H9 (cell line): Measurements from ENCODE around the gene DCTPP1. TPM values are rescaled to one million over a fixed set of nuclear protein-coding genes. Genes with fewer than 3 reads are reported as not detected.

Experiments used
- DNase-seq: peaks from one replicate; pipeline ENCODE4 v3.0.0-alpha.2; 2017
- H2AFZ ChIP-seq: one replicate; pipeline ENCODE4 v1.6.1; 2013; ENCODE audit warnings: mild to moderate bottlenecking, low read length, control low read depth, moderate library complexity
- H2AK5ac ChIP-seq: 2 replicates; pipeline ENCODE4 v1.6.1; 2013; ENCODE audit warnings: low read length, control low read depth, mixed read lengths; ENCODE audit not compliant: insufficient read length
- H2BK120ac ChIP-seq: one replicate; pipeline ENCODE4 v1.6.1; 2013; ENCODE audit warnings: low read depth, mild to moderate bottlenecking, low read length, control low read depth, inconsistent platforms; ENCODE audit not compliant: poor library complexity, severe bottlenecking
- H2BK12ac ChIP-seq: 2 replicates; pipeline ENCODE4 v1.6.1; 2013; ENCODE audit warnings: low read length, control low read depth, mixed read lengths, low read depth; ENCODE audit not compliant: insufficient read length
- H2BK15ac ChIP-seq: 2 replicates; pipeline ENCODE4 v1.6.1; 2013; ENCODE audit warnings: low read depth, low read length, control low read depth
- H2BK20ac ChIP-seq: one replicate; pipeline ENCODE4 v1.6.1; 2013; ENCODE audit warnings: low read depth, mild to moderate bottlenecking, low read length, control low read depth, inconsistent platforms; ENCODE audit not compliant: poor library complexity, severe bottlenecking
- H2BK5ac ChIP-seq: 2 replicates; pipeline ENCODE4 v1.6.1; 2013; ENCODE audit warnings: low read length, control low read depth, mixed read lengths; ENCODE audit not compliant: insufficient read length
- H3K14ac ChIP-seq: 2 replicates; pipeline ENCODE4 v1.6.1; 2013; ENCODE audit warnings: low read length, control low read depth; ENCODE audit not compliant: insufficient read depth
- H3K18ac ChIP-seq: 2 replicates; pipeline ENCODE4 v1.6.1; 2013; ENCODE audit warnings: low read depth, mild to moderate bottlenecking, mixed read lengths, low read length, control low read depth; ENCODE audit not compliant: insufficient read length
- H3K23ac ChIP-seq: 2 replicates; pipeline ENCODE4 v1.6.1; 2013; ENCODE audit warnings: low read length, control low read depth, mixed read lengths, low read depth; ENCODE audit not compliant: insufficient read length
- H3K23me2 ChIP-seq: 2 replicates; pipeline ENCODE4 v1.6.1; 2013; ENCODE audit warnings: low read depth, mild to moderate bottlenecking, mixed read lengths, low read length, control low read depth; ENCODE audit not compliant: insufficient read length, poor library complexity, severe bottlenecking
- H3K27ac ChIP-seq: 2 replicates; pipeline ENCODE4 v1.5.1; 2013; ENCODE audit warnings: low read length, control low read depth, mixed read lengths, low read depth; ENCODE audit not compliant: insufficient read length
- H3K27me3 ChIP-seq: 2 replicates; pipeline ENCODE4 v1.6.1; 2013; ENCODE audit warnings: low read length, control low read depth, inconsistent platforms; ENCODE audit not compliant: insufficient read depth
- H3K4ac ChIP-seq: 2 replicates; pipeline ENCODE4 v1.6.1; 2013; ENCODE audit warnings: low read depth, mild to moderate bottlenecking, control low read depth, inconsistent platforms, low read length, moderate library complexity
- H3K4me1 ChIP-seq: 2 replicates; pipeline ENCODE4 v1.6.1; 2013; ENCODE audit warnings: low read length, control low read depth, inconsistent platforms; ENCODE audit not compliant: insufficient read depth
- H3K4me2 ChIP-seq: 2 replicates; pipeline ENCODE4 v1.6.1; 2013; ENCODE audit warnings: low read length, control low read depth, mixed read lengths; ENCODE audit not compliant: insufficient read length, insufficient read depth
- H3K56ac ChIP-seq: 2 replicates; pipeline ENCODE4 v1.6.1; 2013; ENCODE audit warnings: low read depth, mild to moderate bottlenecking, mixed read lengths, low read length, control low read depth; ENCODE audit not compliant: insufficient read length
- H3K79me1 ChIP-seq: 2 replicates; pipeline ENCODE4 v1.6.1; 2013; ENCODE audit warnings: low read depth, mild to moderate bottlenecking, moderate library complexity, low read length, control low read depth, inconsistent platforms; ENCODE audit not compliant: insufficient read depth, poor library complexity, severe bottlenecking
- H3K79me2 ChIP-seq: 2 replicates; pipeline ENCODE4 v1.6.1; 2013; ENCODE audit warnings: low read length, control low read depth, inconsistent platforms; ENCODE audit not compliant: insufficient read depth
- H3K9ac ChIP-seq: 2 replicates; pipeline ENCODE4 v1.6.1; 2013; ENCODE audit warnings: low read length, control low read depth, mixed read lengths; ENCODE audit not compliant: insufficient read length; ENCODE audit errors: extremely low read depth
- H3K9me3 ChIP-seq: one replicate; pipeline ENCODE4 v1.6.1; 2013; ENCODE audit warnings: low read depth, low read length, inconsistent platforms; ENCODE audit not compliant: control insufficient read depth
- H3T11ph ChIP-seq: one replicate; pipeline ENCODE4 v1.6.1; 2013; ENCODE audit warnings: mild to moderate bottlenecking, low read length, control low read depth, inconsistent platforms
- H4K20me1 ChIP-seq: one replicate; pipeline ENCODE4 v1.6.1; 2013; ENCODE audit not compliant: control insufficient read depth, insufficient read length, insufficient read depth
- H4K5ac ChIP-seq: 2 replicates; pipeline ENCODE4 v1.6.1; 2013; ENCODE audit warnings: low read depth, mild to moderate bottlenecking, mixed read lengths, low read length, control low read depth; ENCODE audit not compliant: insufficient read length
- H4K8ac ChIP-seq: replicated peaks from 2 replicates; pipeline ENCODE4 v1.6.1; 2013; ENCODE audit warnings: low read length, control low read depth, mixed read lengths, low read depth; ENCODE audit not compliant: insufficient read length
- H4K91ac ChIP-seq: 2 replicates; pipeline ENCODE4 v1.6.1; 2013; ENCODE audit warnings: low read depth, mild to moderate bottlenecking, moderate library complexity, mixed read lengths, low read length, control low read depth; ENCODE audit not compliant: insufficient read length
- H3K27ac Mint-ChIP-seq, 3 experiments: 2 replicates in 2 of 3; 3 replicates in 1 of 3; pipeline ENCODE4 v1.8.0; 2020 to 2021; ENCODE audit warnings: mixed read lengths in 3 of 3, mild to moderate bottlenecking in 1 of 3, moderate library complexity in 1 of 3
- H3K27me3 Mint-ChIP-seq: 2 replicates; pipeline ENCODE4 v1.8.0; 2021; ENCODE audit warnings: low read depth, mild to moderate bottlenecking, moderate library complexity, mixed read lengths
- H3K36me3 Mint-ChIP-seq, 3 experiments: 2 replicates in 2 of 3; 3 replicates in 1 of 3; pipeline ENCODE4 v1.8.0; 2020 to 2021; ENCODE audit warnings: low read depth in 3 of 3, mixed read lengths in 3 of 3; ENCODE audit not compliant: insufficient read depth in 1 of 3
- H3K4me1 Mint-ChIP-seq, 2 experiments: 2 replicates each; pipeline ENCODE4 v1.8.0; 2020; ENCODE audit warnings: mixed read lengths in 2 of 2
- H3K4me3 Mint-ChIP-seq, 2 experiments: 2 replicates in 1 of 2; 3 replicates in 1 of 2; pipeline ENCODE4 v1.8.0; 2020 to 2021; ENCODE audit warnings: mild to moderate bottlenecking in 2 of 2, mixed read lengths in 2 of 2, moderate library complexity in 1 of 2
- H3K9me3 Mint-ChIP-seq, 2 experiments: 2 replicates in 1 of 2; 3 replicates in 1 of 2; pipeline ENCODE4 v1.8.0; 2020; ENCODE audit warnings: mild to moderate bottlenecking in 2 of 2, mixed read lengths in 2 of 2, moderate library complexity in 1 of 2
- WGBS: extraction: QIAGEN DNeasy Blood & Tissue Kit; methylation state at CpG from one replicate; pipeline ENCODE4 v1.1.7; 2013; ENCODE audit warnings: missing lambda C conversion rate, low lambda C conversion rate, mixed read lengths; ENCODE audit not compliant: insufficient read length; ENCODE audit errors: extremely low coverage; 5-methylcytosine and 5-hydroxymethylcytosine counted together
- total RNA-seq: library from RNA; stranded (reverse); gene quantifications from 2 replicates; pipeline ENCODE4 v1.2.1, GENCODE V29; 2021
- TF ChIP-seq, protein P1 (sequence below): fragments of 200-600 bp; sonication (generic); conservative IDR thresholded peaks from 3 replicates; pipeline ENCODE4 v1.8.0; 2021; ENCODE audit warnings: antibody characterized with exemption, mild to moderate bottlenecking

Gene DCTPP1
- total RNA-seq, 1 experiment from 2014 or later: 78.3 TPM

DNA sequence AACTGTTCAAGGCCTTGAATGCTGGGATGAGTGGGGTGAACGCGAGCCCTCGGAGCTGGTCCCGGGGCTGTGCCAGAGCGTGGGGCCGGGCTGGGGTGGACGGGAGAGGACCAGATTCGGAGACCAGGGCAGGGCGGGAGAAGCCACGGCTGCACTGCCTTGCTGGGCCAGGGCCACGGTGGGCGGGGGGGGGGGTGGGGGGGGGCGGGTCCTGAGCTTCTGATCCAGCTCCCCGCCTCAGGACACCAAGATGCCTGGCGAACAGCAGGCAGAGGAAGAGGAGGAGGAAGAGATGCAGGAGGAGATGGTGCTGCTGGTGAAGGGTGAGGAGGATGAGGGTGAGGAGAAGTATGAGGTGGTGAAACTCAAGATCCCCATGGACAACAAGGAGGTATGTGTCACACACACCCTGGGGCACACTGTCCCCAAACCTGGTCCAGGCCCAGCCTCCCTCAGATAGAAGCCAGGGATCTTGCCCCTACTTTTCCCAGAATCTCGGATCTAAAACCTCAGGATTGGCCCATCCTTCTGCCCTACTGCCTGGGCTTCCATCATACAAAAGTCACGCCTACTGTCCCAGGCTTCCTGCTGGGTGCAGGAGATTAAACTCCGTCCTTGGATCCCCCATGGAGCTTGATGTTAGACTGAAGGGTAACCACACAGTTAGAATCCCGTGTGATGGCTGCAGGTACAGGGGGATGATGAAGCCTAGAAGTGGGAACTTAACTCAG lies 21.9 kb downstream of the DCTPP1 start:
- Histone ChIP-seq H4K8ac (no peak overlapping the region), H4K5ac (no peak overlapping the region), H3K18ac (peak overlapping the region; percentile 77), H3K23me2 (peaks cover 4% of the 10 kb centered on the region), H3K56ac (no peak overlapping the region), H2BK120ac (no peak overlapping the region), H2AK5ac (no peak overlapping the region), H3K4me2 (peak overlapping the region; percentile 67), H3K79me1 (no peaks in the 10 kb centered on the region), H4K91ac (no peak overlapping the region), H3K14ac (peak overlapping the region; percentile 80), H3K9ac (peak overlapping the region; percentile 66), H3K27ac (no peak overlapping the region), H3K27me3 (no peaks in the 10 kb centered on the region), H3K4me1 (no peaks in the 10 kb centered on the region), H2BK15ac (no peak overlapping the region), H3K79me2 (0 out of 2 replicates have a peak, but pooled peaks cover 1% of the 10 kb centered on the region), H2AFZ (no peak overlapping the region), H2BK20ac (no peak overlapping the region), H4K20me1 (no peaks in the 10 kb centered on the region), H2BK5ac (no peak overlapping the region), H3T11ph (no peak overlapping the region), H3K4ac (no peak overlapping the region), H3K23ac (no peak overlapping the region), H3K9me3 (no peaks in the 10 kb centered on the region), H2BK12ac (no peak overlapping the region)
- TF ChIP-seq, protein P1, sequence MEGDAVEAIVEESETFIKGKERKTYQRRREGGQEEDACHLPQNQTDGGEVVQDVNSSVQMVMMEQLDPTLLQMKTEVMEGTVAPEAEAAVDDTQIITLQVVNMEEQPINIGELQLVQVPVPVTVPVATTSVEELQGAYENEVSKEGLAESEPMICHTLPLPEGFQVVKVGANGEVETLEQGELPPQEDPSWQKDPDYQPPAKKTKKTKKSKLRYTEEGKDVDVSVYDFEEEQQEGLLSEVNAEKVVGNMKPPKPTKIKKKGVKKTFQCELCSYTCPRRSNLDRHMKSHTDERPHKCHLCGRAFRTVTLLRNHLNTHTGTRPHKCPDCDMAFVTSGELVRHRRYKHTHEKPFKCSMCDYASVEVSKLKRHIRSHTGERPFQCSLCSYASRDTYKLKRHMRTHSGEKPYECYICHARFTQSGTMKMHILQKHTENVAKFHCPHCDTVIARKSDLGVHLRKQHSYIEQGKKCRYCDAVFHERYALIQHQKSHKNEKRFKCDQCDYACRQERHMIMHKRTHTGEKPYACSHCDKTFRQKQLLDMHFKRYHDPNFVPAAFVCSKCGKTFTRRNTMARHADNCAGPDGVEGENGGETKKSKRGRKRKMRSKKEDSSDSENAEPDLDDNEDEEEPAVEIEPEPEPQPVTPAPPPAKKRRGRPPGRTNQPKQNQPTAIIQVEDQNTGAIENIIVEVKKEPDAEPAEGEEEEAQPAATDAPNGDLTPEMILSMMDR: no peak
- H3K9me3 Mint-ChIP-seq: no peaks in the 10 kb centered on the region
- H3K27ac Mint-ChIP-seq: peak overlapping the region in 2 of 3 experiments; percentile 19 to 94; a peak in 4 of 7 replicates
- peaks cover 12 to 19% of the 10 kb centered on the region in 2 experiments for H3K4me1 Mint-ChIP-seq
- no peak for DNase-seq
- peaks cover 2% of the 10 kb centered on the region; the same call in 1 of the 2 replicates for H3K27me3 Mint-ChIP-seq
- peaks cover 16 to 22% (median 16%) of the 10 kb centered on the region in 3 experiments; a peak in 6 of 7 replicates for H3K36me3 Mint-ChIP-seq
- no CpG with 5 or more reads among the region's 19 CpGs for WGBS
- H3K4me3 Mint-ChIP-seq: peak overlapping the region; percentile 80 to 87
